Measurements from ENCODE around the gene SFXN4.
"Not testable (repeated sequence)": the region's sequence is repeated elsewhere in the genome, so short reads cannot be mapped to it uniquely, and the experiment has no call there.

SFXN4 gene

GRCh38 chr10:119105155-119105554 lies 60.4 kb downstream of the SFXN4 start:
- no peak for DNase-seq

- DNase-seq: no peak
Observed at GRCh38 chr10:119104654-119105015, 60.9 kb downstream of the SFXN4 start.

- peak; percentile 81 for DNase-seq
Observed at GRCh38 chr10:119103903-119104653, 61.4 kb downstream of the SFXN4 start, which contains the start of gene DENND10. DENND10 (plus strand) TSS chr10:119104113; CDS start chr10:119104143, 30 bp downstream.

- DNase-seq: no peak
Observed at GRCh38 chr10:119103241-119103902, 62.1 kb downstream of the SFXN4 start.

GRCh38 chr10:119101366-119102098 lies 64.0 kb downstream of the SFXN4 start:
- DNase-seq: no peak

GRCh38 chr10:119100434-119101238 lies 64.9 kb downstream of the SFXN4 start:
- DNase-seq: no peak

- DNase-seq: no peak
Observed at GRCh38 chr10:119098576-119098975, 66.9 kb downstream of the SFXN4 start.

- not testable (repeated sequence) for DNase-seq
Observed at GRCh38 chr10:119096641-119097415, 68.7 kb downstream of the SFXN4 start.

- no peak for DNase-seq
Observed at GRCh38 chr10:119095640-119096039, 69.9 kb downstream of the SFXN4 start.

GRCh38 chr10:119090968-119091367 lies 74.5 kb downstream of the SFXN4 start:
- DNase-seq: peak; percentile 76

Measured in activated CD4-positive, alpha-beta T cell treated with anti-CD3 and anti-CD28 coated beads, Interleukin-2, amount 50 U/mL, for 16 hours (primary cell).